GM23338 (cell line): Measurements from ENCODE around the gene LRRC8B. TPM values are rescaled to one million over a fixed set of nuclear protein-coding genes. Genes with fewer than 3 reads are reported as not detected.

ENCODE experiments used
- ATAC-seq: fragments of 200-7000 bp; cut with Tn5 transposase; 3 replicates; pipeline ENCODE4 v1.9.1; 2020
- DNase-seq: peaks from one replicate; pipeline ENCODE4 v3.0.0-alpha.2; 2015; ENCODE audit warnings: low spot score
- H2AFZ ChIP-seq: fragments of 200-600 bp; sonication (generic); 2 replicates; pipeline ENCODE4 v1.8.0; 2016; ENCODE audit warnings: antibody characterized with exemption, mild to moderate bottlenecking, moderate library complexity
- H3F3A ChIP-seq: fragments of 200-600 bp; sonication (generic); replicated peaks from 2 replicates; pipeline ENCODE4 v1.8.0; 2017; ENCODE audit warnings: antibody characterized with exemption, mixed run types, low read depth
- H3K27ac ChIP-seq: fragments of 200-600 bp; sonication (generic); 2 replicates; pipeline ENCODE4 v1.6.1; 2016; ENCODE audit warnings: low read depth
- H3K27me3 ChIP-seq: fragments of 200-600 bp; sonication (generic); 2 replicates; pipeline ENCODE4 v1.8.0; 2016; ENCODE audit warnings: mild to moderate bottlenecking, mixed run types, moderate library complexity; ENCODE audit not compliant: insufficient read depth
- H3K36me3 ChIP-seq: fragments of 200-600 bp; sonication (generic); 2 replicates; pipeline ENCODE4 v1.8.0; 2016; ENCODE audit warnings: mild to moderate bottlenecking; ENCODE audit not compliant: insufficient read depth
- H3K4me1 ChIP-seq: fragments of 200-600 bp; sonication (generic); 2 replicates; pipeline ENCODE4 v1.8.0; 2016; ENCODE audit warnings: mild to moderate bottlenecking, moderate library complexity; ENCODE audit not compliant: insufficient read depth
- H3K4me2 ChIP-seq: fragments of 200-600 bp; sonication (generic); 2 replicates; pipeline ENCODE4 v1.7.1; 2017; ENCODE audit warnings: mixed run types
- H3K4me3 ChIP-seq: fragments of 200-600 bp; sonication (generic); 2 replicates; pipeline ENCODE4 v1.6.1; 2016; ENCODE audit warnings: mixed run types
- H3K79me2 ChIP-seq: fragments of 200-600 bp; sonication (generic); replicated peaks from 2 replicates; pipeline ENCODE4 v1.8.0; 2017; ENCODE audit warnings: mild to moderate bottlenecking; ENCODE audit not compliant: insufficient read depth
- H3K9me2 ChIP-seq: fragments of 200-600 bp; sonication (generic); 2 replicates; pipeline ENCODE4 v1.8.0; 2017; ENCODE audit not compliant: insufficient read depth
- H4K20me1 ChIP-seq: fragments of 200-600 bp; sonication (generic); replicated peaks from 2 replicates; pipeline ENCODE4 v1.8.0; 2017; ENCODE audit warnings: mild to moderate bottlenecking; ENCODE audit not compliant: insufficient read depth
- H3K27ac Mint-ChIP-seq: 2 replicates; pipeline ENCODE4 v1.8.0; 2020; ENCODE audit warnings: inconsistent platforms, mild to moderate bottlenecking, moderate library complexity, mixed read lengths
- H3K27me3 Mint-ChIP-seq: 3 replicates; pipeline ENCODE4 v1.8.0; 2022; ENCODE audit warnings: low read depth, mild to moderate bottlenecking, moderate library complexity, mixed read lengths, inconsistent platforms; ENCODE audit not compliant: insufficient read depth, poor library complexity
- H3K36me3 Mint-ChIP-seq: 3 replicates; pipeline ENCODE4 v1.8.0; 2021; ENCODE audit warnings: low read depth, mild to moderate bottlenecking, inconsistent platforms, moderate library complexity, mixed read lengths
- H3K4me1 Mint-ChIP-seq: 3 replicates; pipeline ENCODE4 v1.8.0; 2020; ENCODE audit warnings: mild to moderate bottlenecking, inconsistent platforms, mixed read lengths
- H3K4me3 Mint-ChIP-seq: 3 replicates; pipeline ENCODE4 v1.8.0; 2021; ENCODE audit warnings: moderate library complexity, mild to moderate bottlenecking, inconsistent platforms, mixed read lengths
- H3K9me3 Mint-ChIP-seq: 3 replicates; pipeline ENCODE4 v1.8.0; 2020; ENCODE audit warnings: moderate library complexity, mild to moderate bottlenecking, inconsistent platforms, mixed read lengths
- CREB1 ChIP-seq: fragments of 250-450 bp; sonication (Bioruptor Pico); IDR thresholded peaks from 2 replicates; pipeline ENCODE4 v1.5.0; 2020; ENCODE audit warnings: low read depth, mild to moderate bottlenecking, moderate library complexity
- CTCF ChIP-seq, 2 experiments: fragments of 200-600 bp in 1 of 2; sonication (generic) in 1 of 2; conservative IDR thresholded peaks; 2 replicates each; pipeline versions ENCODE4 v1.5.1 to v1.6.1; 2016 to 2017; ENCODE audit warnings: antibody characterized with exemption in 2 of 2, low read depth in 2 of 2, mild to moderate bottlenecking in 2 of 2, moderate library complexity in 1 of 2
- EZH2 ChIP-seq: fragments of 200-600 bp; sonication (generic); IDR thresholded peaks from one replicate; pipeline ENCODE4 v1.8.0; 2017; ENCODE audit warnings: antibody characterized with exemption, mild to moderate bottlenecking, low read depth; ENCODE audit not compliant: unreplicated experiment
- EZH2phosphoT487 ChIP-seq: fragments of 200-600 bp; sonication (generic); IDR thresholded peaks from one replicate; pipeline ENCODE4 v1.8.1; 2018; ENCODE audit warnings: antibody characterized with exemption; ENCODE audit not compliant: unreplicated experiment
- JUNB ChIP-seq: IDR thresholded peaks from one replicate; pipeline ENCODE4 v1.6.1; 2016; ENCODE audit warnings: antibody characterized with exemption; ENCODE audit not compliant: unreplicated experiment
- NANOG ChIP-seq: IDR thresholded peaks from 2 replicates; pipeline ENCODE4 v1.6.1; 2016; ENCODE audit warnings: antibody characterized with exemption, borderline replicate concordance
- POLR2AphosphoS5 ChIP-seq: IDR thresholded peaks from 2 replicates; pipeline ENCODE4 v1.6.1; 2016; ENCODE audit warnings: antibody characterized with exemption, low read depth
- STAT1 ChIP-seq: IDR thresholded peaks from one replicate; pipeline ENCODE4 v1.6.1; 2016; ENCODE audit warnings: antibody characterized with exemption; ENCODE audit not compliant: unreplicated experiment
- ZNF114 ChIP-seq: fragments of 250-450 bp; sonication (Bioruptor Pico); IDR thresholded peaks from 2 replicates; pipeline ENCODE4 v1.5.0; 2020; ENCODE audit warnings: mild to moderate bottlenecking, moderate library complexity
- ZNF331 ChIP-seq: fragments of 250-450 bp; sonication (Bioruptor Pico); IDR thresholded peaks from 2 replicates; pipeline ENCODE4 v1.5.0; 2020; ENCODE audit warnings: low read depth, mild to moderate bottlenecking, moderate library complexity
- ZNF462 ChIP-seq: fragments of 250-450 bp; sonication (Bioruptor Pico); IDR thresholded peaks from 2 replicates; pipeline ENCODE4 v1.5.0; 2020; ENCODE audit warnings: mild to moderate bottlenecking, moderate library complexity
- polyA plus RNA-seq: library from polyadenylated mRNA; unstranded; fragments of >200 nt; fragmentation: Nextera tagmentation; extraction: Ambion mirVana; gene quantifications from 2 replicates; pipeline ENCODE4 v1.2.1, GENCODE V29; 2016
- total RNA-seq: library from RNA; depleted of rRNA; stranded (reverse); fragments of >200 nt; shearing (Covaris generic); gene quantifications from 2 replicates; pipeline ENCODE4 v1.2.3, GENCODE V29; 2014
- TF ChIP-seq, protein P1 (sequence below): IDR thresholded peaks from 2 replicates; pipeline ENCODE4 v1.6.1; 2016; ENCODE audit warnings: antibody characterized with exemption
- TF ChIP-seq, protein P2 (sequence below): IDR thresholded peaks from one replicate; pipeline ENCODE4 v1.6.1; 2018; ENCODE audit warnings: antibody characterized with exemption; ENCODE audit not compliant: unreplicated experiment

Gene LRRC8B
- total and polyA plus RNA-seq, 2 experiments from 2014 or later, result 9.0 to 26.5 TPM

GRCh38 chr1:89548122-89548857 lies 23.7 kb downstream of the LRRC8B start:
- Histone ChIP-seq H4K20me1 (peaks cover 19% of the 10 kb centered on the region), H3K4me1 (no peaks in the 10 kb centered on the region), H3F3A (no peaks in the 10 kb centered on the region), H3K36me3 (no peaks in the 10 kb centered on the region), H3K27me3 (no peaks in the 10 kb centered on the region), H3K4me2 (no peak overlapping the region), H2AFZ (no peak overlapping the region), H3K4me3 (no peak overlapping the region), H3K79me2 (peaks cover 55% of the 10 kb centered on the region), H3K9me2 (no peaks in the 10 kb centered on the region), H3K27ac (no peak overlapping the region)
- Mint-ChIP-seq H3K9me3 (no peaks in the 10 kb centered on the region), H3K4me1 (peaks cover 17% of the 10 kb centered on the region; the same call in 2 of the 3 replicates), H3K4me3 (no peak overlapping the region), H3K27ac (no peak overlapping the region), H3K27me3 (no peaks in the 10 kb centered on the region), H3K36me3 (no peaks in the 10 kb centered on the region)
- no peak for DNase-seq
- no peak for ATAC-seq
- no peak for TF ChIP-seq ZNF462
- no peak for TF ChIP-seq CTCF (conservative IDR thresholded peaks at IDR 0.05; ENCODE audit: low read depth in 2 of 2)
- no peak for TF ChIP-seq STAT1
- TF ChIP-seq ZNF114 (CRISPR knock-in tag), result no peak
- TF ChIP-seq, protein P1, sequence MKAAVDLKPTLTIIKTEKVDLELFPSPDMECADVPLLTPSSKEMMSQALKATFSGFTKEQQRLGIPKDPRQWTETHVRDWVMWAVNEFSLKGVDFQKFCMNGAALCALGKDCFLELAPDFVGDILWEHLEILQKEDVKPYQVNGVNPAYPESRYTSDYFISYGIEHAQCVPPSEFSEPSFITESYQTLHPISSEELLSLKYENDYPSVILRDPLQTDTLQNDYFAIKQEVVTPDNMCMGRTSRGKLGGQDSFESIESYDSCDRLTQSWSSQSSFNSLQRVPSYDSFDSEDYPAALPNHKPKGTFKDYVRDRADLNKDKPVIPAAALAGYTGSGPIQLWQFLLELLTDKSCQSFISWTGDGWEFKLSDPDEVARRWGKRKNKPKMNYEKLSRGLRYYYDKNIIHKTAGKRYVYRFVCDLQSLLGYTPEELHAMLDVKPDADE, result no peak
- TF ChIP-seq CREB1 (CRISPR knock-in tag), result no peak
- TF ChIP-seq, protein P2, sequence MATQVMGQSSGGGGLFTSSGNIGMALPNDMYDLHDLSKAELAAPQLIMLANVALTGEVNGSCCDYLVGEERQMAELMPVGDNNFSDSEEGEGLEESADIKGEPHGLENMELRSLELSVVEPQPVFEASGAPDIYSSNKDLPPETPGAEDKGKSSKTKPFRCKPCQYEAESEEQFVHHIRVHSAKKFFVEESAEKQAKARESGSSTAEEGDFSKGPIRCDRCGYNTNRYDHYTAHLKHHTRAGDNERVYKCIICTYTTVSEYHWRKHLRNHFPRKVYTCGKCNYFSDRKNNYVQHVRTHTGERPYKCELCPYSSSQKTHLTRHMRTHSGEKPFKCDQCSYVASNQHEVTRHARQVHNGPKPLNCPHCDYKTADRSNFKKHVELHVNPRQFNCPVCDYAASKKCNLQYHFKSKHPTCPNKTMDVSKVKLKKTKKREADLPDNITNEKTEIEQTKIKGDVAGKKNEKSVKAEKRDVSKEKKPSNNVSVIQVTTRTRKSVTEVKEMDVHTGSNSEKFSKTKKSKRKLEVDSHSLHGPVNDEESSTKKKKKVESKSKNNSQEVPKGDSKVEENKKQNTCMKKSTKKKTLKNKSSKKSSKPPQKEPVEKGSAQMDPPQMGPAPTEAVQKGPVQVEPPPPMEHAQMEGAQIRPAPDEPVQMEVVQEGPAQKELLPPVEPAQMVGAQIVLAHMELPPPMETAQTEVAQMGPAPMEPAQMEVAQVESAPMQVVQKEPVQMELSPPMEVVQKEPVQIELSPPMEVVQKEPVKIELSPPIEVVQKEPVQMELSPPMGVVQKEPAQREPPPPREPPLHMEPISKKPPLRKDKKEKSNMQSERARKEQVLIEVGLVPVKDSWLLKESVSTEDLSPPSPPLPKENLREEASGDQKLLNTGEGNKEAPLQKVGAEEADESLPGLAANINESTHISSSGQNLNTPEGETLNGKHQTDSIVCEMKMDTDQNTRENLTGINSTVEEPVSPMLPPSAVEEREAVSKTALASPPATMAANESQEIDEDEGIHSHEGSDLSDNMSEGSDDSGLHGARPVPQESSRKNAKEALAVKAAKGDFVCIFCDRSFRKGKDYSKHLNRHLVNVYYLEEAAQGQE, result no peak
- TF ChIP-seq EZH2phosphoT487, result no peak
- TF ChIP-seq NANOG, result no peak
- TF ChIP-seq ZNF331 (CRISPR knock-in tag), result no peak
- no peak for TF ChIP-seq JUNB
- TF ChIP-seq POLR2AphosphoS5, result no peak
- no peak for TF ChIP-seq EZH2
